Fibroblast of gingiva (primary cell): ENCODE data around the gene GPR137C.
"Not testable (repeated sequence)": the region's sequence is repeated elsewhere in the genome, so short reads cannot be mapped to it uniquely, and the experiment has no call there.

ENCODE experiments used
- DNase-seq: peaks from one replicate; pipeline ENCODE4 v3.0.0-alpha.2; 2011; ENCODE audit warnings: low read depth

GPR137C gene

DNA sequence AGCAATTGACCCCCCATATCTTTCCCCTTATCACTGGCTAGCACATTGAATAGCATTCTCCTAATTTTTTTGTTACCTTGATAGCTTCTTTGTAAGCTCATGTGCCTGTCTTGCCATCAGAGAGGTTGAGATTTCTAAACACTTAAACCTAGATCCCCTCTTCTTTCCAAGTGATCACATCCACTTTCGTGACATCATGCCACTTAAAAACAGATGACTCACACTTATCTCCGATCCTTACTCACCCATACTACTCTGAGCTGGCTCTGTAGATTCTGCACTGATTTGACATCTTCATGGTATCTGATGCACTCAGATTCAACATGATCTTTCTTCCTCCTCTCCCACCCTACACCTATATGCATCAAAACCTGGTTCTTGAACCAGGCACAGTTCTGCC lies 10.5 kb downstream of the GPR137C start:
- DNase-seq = peak; percentile 16

DNA sequence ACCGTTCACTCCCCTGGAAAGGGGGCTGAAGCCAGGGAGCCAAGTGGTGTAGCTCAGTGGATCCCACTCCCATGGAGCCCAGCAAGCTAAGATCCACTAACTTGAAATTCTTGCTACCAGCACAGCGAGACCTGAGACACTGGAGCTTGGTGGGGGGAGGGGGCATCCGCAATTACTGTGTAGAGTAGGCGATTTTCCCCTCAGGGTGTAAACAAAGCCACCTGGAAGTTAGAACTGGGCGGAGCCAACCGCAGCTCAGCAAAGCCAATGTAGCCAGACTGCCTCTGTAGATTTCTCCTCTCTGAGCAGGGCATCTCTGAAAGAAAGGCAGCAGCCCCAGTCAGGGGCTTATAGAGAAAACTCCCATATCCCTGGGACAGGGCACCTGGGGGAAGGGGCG lies 15.8 kb downstream of the GPR137C start:
- DNase-seq = not testable (repeated sequence)

DNA sequence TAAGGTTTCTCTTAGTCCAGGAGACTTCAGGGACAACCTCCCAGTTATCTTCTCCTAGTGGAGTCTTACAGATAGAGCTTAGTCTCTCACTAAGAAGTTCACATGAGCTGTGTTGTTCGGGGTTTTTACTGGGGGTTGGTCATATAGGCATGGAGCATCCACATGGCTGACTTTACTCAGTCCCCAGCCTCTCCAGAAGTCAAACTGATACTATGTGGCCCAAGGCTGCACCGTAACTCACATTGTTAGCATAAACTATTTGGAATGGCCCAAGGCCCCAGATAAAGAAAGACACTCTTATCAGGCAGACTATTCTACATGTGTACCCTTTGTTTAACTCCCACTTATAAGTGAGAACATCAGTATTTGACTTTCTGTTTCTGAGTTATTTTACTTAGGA lies 23.2 kb downstream of the GPR137C start:
- DNase-seq = no peak

DNA sequence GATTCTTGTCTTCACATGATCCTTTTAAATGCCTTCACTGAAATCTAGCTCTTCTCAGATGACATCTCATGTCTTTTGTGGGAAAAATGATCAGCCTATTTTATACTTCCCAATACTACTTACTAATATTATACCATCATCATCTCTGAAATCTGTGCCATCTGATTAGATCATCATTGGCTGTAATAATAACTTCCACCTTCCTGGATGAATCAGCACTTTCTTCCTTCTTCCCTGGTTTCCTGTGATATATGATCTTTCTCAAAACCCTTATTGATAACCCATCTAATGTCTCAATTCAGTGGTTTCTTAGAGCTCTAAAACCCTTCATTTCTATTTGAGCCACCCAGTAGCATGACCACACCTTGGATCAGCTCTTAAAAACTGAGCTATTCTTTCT lies 30.9 kb downstream of the GPR137C start:
- no peak for DNase-seq

DNA sequence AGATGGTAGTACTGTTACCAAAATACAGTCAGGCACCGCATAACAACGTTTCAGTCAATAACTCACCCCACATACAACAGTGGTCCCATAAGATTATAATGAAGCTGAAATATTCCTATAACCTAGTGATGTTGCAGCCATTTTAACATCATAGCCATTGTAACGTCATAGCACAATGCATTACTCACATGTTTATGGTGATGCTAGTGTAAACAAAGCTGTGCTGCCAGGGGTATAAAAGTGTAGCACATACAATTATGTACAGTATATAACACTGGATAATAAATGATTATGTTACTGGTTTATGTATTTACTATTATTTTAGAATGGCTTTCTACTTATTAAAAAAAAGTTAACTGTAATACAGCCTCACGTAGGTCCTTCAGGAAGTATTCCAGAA lies 37.0 kb downstream of the GPR137C start:
- no peak for DNase-seq

DNA sequence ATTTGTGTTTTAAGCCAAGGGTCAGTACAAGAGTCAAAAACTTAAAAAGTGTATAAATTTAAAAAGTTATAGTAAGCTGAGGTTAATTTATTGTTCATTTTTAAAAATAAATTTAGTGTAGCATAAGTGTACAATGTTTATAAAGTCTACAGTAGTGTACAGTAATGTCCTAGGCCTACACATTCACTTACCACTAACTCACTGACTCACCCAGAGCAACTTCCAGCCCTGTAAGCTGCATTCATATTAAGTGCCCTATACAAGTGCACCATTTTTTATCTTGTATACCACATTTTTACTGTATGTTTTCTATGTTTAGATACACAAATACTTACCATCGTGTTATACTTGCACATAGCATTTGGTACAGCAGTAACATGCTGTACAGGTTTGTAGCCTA lies 37.7 kb downstream of the GPR137C start:
- no peak for DNase-seq

DNA sequence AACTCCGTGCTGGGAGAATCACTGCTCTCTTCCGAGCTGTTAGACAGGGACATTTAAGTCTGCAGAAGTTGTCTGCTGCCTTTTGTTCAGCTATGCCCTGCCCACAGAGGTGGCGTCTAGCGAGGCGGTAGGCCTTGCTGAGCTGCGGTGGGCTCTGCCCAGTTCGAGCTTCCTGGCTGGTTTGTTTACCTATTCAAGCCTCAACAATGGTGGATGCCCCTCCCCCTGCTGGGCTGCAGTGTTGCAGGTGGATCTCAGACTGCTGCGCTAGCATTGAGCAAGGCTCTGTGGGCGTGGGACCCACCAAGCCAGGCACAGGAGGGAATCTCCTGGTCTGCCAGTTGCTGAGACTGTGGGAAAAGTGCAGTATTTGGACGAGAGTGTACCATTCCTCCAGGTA lies 43.7 kb downstream of the GPR137C start:
- no peak for DNase-seq

DNA sequence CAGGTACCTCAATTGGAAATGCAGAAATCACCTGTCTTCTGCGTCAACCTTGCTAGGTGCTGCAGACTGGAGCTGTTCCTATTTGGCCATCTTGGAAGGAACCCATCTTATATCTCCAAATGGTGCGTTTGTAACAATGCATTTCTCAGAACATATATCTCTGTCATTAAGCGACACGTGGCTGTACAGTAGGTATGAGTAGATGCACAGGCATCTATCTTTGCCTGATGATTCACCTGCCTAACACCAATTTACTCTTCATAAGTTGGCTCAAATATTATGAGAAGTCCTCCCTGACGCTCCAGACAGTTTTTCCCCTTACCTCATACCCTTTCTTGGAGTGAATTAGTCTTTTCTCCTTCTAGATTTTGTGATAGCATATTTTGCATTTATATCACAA lies 44.2 kb downstream of the GPR137C start:
- no peak for DNase-seq

DNA sequence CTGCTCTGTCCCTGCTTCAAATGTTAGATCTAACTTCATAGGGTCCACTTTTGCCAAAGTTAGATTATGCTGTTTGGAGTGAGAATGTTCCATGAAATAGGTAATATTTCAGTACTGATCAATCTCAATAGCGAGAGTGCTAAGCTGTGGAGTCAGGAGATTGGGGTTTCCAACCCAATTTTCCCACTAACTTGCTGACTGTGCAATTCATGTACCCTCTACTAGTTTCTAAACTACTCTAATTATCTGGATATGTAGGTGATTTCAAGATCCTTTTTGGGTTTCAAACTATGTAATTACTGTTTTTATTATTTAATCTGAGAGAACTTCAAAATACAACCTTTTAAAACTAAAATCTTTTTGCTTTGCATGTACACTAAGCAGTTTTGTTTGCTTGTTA lies 45.9 kb downstream of the GPR137C start:
- no peak for DNase-seq

DNA sequence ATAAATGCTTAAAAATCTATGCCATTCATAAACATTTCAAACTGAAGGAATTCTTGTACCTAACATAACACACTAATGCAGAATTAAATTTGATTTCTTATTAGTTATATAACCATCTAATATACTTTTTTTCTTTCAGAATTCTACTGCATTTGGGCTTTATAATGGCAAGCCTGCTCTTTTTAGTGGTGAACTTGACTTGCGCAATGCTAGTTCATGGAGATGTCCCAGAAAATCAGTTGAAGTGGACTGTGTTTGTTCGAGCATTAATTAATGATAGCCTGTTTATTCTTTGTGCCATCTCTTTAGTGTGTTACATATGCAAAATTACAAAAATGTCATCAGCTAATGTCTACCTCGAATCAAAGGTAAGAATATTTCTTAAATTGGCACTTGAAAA lies 47.3 kb downstream of the GPR137C start:
- no peak for DNase-seq

DNA sequence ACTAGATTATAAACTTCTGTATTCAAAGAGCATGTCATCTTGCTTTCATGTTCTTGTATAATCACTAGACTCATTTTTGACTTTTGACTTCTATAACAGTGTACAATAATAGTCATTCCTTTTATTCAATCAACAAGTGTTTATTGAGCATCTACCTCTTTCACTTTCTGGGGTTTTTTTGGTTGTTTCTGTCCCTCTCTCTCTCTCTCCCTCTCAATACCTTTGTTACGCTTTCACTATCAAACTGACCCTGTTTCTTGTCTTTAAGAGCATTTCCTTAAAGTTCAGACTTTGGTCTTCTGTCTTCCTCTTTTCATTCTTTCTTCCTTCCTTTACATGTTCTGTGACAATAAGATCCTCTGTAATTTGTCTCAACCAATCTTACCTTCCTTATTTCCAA lies 49.5 kb downstream of the GPR137C start:
- no peak for DNase-seq

DNA sequence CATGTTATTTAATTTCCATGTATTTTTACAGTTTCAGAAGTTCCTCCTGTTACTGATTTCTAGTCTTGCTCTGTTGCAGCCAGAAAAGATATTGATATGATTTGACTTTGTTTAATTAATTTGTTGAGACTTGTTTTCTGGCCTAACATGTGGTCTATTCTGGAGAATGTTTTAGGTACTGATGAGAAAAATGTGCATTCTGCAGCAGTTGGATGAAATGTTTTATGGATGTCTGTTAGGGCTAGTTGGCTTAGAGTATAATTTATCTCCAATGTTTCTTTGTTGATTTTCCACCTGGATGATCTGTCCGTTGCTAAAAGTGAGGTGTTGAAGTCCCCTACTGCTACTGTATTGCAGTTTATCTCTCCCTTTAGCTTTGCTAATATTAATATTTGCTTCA lies 54.4 kb downstream of the GPR137C start:
- DNase-seq = no peak

DNA sequence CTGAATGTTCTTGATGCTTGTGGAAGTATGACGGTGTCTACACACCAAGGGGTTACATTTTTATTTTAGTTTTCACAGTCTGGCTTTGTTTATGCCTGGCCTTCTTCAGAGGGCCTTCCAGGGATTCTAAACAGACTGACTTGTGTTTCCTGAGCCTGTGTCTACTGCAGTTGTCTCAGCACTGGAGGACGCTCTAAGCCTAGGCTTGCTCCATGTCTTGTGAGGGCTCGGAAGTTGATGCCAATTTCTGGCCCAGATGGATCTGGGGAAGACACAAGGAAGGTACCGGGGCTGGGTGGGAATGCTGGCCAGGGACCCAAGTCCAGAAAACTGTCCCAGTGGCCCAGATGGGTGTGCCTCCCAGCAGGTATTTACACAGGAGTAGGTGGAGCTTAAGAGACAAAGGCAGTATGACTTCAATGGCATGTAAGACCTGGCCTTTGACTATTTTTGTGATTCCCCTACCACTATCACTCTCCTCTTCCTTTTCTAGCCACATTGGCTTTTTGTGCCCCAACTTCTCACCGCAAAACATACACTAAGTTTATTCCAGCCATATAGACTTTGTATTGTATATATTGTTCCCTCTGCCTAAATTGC lies 56.9 kb downstream of the GPR137C start:
- no peak for DNase-seq

DNA sequence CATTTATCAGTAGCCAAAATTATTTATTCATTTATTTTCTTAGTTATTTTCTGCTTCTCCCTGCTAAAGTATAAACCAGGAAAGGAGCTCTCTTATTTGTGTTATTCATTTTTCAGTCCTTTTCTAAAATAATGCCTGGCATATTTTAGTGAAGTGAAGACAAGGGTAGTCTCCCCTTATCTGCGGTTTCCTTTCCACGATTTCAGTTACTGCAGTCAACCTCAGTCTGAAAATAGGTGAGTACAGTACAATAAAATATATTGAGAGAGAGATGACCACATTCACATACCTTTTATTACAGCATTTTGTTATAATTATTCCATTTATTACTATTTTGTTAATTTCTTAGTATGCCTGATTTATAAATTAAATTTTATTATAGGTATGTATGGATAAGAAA lies 57.6 kb downstream of the GPR137C start:
- no peak for DNase-seq

DNA sequence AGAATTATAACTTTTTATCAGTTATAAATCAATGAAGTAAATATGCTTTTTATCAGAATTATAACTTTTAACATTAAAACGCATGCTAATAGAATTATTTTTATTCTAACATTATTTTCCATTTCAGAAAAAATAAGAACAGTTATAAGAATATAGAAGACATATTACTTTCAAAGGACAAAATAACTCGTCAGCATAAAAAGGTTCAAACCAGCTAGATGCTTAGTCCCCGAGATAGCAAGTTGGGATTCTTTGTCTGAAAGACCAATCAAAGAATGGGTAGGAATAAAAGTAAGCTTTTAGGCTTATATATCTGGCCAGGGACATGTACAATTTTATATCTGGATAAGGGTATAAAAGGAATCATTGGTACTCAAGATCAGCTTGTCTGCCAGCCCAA lies 66.0 kb downstream of the GPR137C start:
- DNase-seq = no peak

DNA sequence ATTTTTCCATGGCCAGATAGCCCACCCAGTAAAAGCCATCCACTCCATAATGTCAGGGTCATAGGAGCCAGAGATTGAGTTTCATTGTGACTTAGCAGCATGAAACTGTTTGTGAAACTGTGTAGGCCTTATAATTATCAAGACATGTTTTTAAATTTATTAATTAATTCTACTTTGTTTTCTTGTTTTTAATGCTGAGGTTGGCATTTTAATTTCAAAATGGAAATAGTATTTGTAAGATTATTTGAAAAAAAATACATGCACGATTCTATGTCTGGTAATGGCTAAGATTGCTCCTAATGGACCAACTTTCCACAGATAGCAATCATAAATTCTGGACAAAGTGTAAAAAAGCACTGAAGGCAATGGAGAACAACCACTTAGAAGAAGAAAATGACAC lies 67.1 kb downstream of the GPR137C start:
- DNase-seq = no peak

DNA sequence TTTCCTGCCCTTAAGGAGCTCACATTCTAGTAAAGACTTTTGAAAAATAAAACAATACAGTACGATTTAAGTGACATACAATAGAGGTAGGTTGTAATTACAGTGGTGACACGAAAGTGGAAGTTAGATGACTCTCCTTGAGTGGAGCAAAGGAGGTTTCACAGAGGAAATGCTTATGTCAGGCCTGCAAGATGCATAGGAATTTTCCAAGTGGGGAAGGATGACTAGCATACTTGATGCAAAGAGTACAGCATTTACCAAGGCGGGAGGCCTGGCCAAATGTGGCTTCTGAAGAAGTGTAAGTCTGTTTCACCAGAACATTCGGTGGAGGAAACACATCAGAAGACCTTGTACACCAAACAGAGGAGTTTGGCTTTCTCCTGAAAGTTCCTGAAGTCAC lies 87.5 kb downstream of the GPR137C start:
- DNase-seq = no peak

DNA sequence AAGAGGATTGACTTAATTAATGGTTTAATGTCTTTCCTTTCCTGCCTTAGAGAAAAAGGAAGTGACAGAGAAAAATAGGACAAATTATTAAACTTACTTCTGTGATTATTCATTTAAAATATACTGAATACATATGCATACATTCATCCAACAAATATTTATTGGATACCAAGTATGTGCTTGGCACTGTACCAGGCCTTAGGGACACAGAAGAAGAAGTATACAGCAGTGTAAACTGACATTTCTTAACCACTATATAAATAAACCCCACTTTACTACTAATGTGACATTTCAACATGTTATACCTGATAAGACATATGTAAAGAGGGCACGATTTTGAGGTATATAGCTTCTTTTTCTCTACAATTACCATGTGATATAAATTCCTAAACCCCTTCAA lies 89.1 kb downstream of the GPR137C start:
- DNase-seq = no peak

DNA sequence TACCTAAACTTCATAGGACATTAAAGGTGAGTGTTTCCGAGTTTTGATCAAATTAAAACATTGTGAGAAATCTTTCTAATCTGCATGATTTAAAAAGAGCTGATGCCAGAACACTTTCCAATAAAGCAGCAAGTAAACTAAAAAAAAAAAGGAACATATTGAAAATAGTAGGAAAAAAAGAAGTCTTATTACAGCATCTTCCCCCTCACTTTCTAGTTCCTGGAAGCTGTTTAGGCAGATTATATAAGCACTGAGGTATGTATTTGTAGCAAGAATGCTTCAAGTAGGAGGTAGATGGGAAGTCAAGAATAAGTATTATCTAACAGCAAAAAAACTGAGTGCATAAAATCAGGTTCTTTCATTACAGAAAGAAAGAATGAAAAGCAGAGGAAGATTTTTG lies 96.9 kb downstream of the GPR137C start:
- DNase-seq = no peak

DNA sequence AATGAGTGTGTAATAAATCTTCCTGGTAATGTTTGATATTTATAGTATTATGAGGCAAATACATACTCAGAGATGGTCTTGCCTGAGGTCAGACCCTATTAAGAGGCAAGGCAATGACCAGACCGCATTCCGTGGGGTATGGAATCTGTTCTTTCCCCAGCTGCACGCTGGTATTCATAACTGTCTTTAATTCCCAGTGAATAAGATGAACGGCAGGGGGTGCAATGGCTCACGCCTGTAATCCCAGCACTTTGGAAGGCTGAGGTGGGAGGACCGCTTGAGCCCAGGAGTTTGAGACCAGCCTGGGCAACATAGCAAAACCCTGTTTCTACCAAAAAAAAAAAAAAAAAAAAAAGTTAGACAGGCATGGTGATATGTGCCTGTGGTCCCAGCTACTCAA lies 98.1 kb downstream of the GPR137C start:
- DNase-seq = no peak

DNA sequence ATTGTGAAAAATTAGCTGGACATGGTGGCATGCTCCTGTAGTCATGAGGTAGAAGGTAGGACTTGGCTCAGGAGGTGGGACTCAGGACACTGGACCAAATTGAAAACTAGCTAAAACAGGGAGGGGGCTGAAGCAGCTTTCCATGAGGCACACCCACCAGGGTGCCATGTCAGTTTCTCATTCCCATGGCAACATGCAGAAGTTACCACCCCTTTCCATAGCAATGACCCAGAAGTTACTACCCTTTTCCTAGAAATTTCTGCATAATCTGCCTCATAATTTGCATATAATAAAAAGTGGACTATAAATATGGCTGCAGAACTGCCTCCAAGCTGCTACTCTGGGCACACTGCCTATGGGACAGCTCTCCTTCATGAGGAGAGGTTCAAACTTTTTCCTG lies 104.3 kb downstream of the GPR137C start:
- no peak for DNase-seq

DNA sequence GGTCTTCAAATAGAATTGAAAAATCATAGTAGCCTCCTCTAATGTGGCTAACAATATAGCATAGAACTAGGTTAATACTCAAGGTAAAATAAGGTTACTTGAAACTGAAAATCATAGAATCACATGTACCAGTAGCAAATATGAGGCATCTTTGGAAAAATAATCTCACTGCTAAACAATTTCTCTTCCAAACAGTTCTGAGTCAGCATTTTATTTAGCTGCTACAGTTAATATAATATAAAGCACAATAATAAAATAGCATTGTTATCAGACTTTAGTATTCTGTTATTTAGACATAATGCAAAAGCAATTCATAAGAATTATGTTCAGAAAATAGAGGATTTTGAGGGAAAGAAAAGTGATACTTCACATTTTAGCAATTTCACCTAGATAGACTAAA lies 107.7 kb downstream of the GPR137C start:
- no peak for DNase-seq

DNA sequence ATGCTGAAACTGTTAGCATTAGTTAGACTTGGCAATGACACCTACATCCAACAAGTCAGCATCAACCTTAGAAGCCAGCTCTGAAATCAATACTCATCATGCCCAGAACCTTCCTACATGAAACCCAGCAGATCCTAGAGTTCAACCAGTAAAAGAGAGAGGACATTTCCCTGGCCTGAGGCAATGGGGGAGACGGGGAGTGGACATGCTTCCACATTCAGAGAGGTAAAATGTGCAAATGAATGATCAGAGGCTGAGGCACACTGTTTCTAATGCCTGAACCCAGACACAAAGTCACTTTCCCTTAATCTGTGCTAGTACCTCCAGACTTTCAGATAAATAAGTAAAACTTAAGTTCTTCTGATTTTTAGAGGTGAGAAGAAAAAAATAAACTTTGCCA lies 108.2 kb downstream of the GPR137C start:
- DNase-seq = no peak

DNA sequence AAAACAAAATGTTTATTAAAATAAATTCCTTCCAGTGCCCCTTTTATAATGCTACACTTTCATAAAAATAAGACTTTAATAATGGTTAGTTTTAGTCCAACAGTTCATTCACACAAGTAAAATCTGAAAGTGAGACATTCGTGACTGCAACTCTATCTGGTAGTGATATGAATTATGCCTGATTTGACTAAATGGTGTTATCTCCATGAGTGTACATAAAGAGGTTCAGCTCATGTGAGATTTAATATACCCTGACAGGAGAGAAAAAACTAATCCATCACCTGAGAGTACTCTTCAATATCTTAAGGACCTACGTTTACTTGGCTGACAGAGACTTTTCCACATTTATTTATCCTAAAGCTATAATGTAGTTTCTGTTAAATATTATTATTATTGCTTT lies 108.7 kb downstream of the GPR137C start:
- no peak for DNase-seq

DNA sequence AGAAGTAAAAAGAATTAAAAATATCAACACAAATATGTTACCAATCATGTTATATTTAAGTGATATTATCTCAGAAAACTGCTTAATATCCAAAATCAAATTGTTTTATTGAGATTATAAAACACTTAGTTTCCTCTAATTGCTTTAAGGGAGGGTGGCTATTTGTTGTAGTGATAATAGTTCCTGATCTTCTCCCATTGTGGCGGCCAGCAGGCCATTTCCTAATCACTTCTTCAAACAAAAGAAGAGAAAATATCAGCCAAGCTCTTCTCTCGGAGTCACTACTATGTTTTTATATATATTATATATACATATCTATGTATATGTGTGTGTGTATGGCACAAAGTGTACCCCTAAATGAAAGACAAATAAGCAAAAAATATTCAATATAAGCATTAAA lies 111.2 kb downstream of the GPR137C start:
- no peak for DNase-seq
